GM12872 (cell line): ENCODE results near the gene ARFGAP2.

Source experiments
- CTCF ChIP-seq: IDR thresholded peaks from 3 replicates; pipeline ENCODE4 v1.5.1; 2011; ENCODE audit warnings: low read depth, mild to moderate bottlenecking, low read length, moderate library complexity; ENCODE audit not compliant: insufficient read depth

Gene ARFGAP2

GRCh38 chr11:47125083-47125482 lies 51.6 kb downstream of the ARFGAP2 start:
- TF ChIP-seq CTCF = no peak

GRCh38 chr11:47124675-47125074 lies 52.0 kb downstream of the ARFGAP2 start:
- no peak for TF ChIP-seq CTCF

GRCh38 chr11:47123094-47123493 lies 53.6 kb downstream of the ARFGAP2 start:
- no peak for TF ChIP-seq CTCF

GRCh38 chr11:47121731-47122130 lies 54.9 kb downstream of the ARFGAP2 start:
- TF ChIP-seq CTCF = no peak

GRCh38 chr11:47121056-47121455 lies 55.6 kb downstream of the ARFGAP2 start:
- no peak for TF ChIP-seq CTCF
